MCF 10A (cell line): ENCODE data around the gene CACNG6. TPM values are rescaled to one million over a fixed set of nuclear protein-coding genes. Genes with fewer than 3 reads are reported as not detected.
"Not testable (repeated sequence)": the region's sequence is repeated elsewhere in the genome, so short reads cannot be mapped to it uniquely, and the experiment has no call there.

Experiments
- BruUV-seq: library from RNA; stranded (reverse); fragments of 400-500 nt; replicated peaks from 2 replicates; lab custom pipeline; 2021; lab: Mats Ljungman, UMichigan
- CTCF ChIA-PET: fragments of 300-600 bp; sonication (Branson Sonifier 250); formaldehyde crosslinking; extraction: SDS; loops from one replicate; lab custom pipeline; 2021; ENCODE audit warnings: antibody characterized with exemption, inconsistent platforms; lab: Yijun Ruan, JAX
- POLR2A ChIA-PET: fragments of 300-600, 350-650 bp; sonication (Branson Sonifier 250); formaldehyde crosslinking; extraction: SDS; loops from one replicate; lab custom pipeline; 2020; ENCODE audit warnings: antibody characterized with exemption, inconsistent platforms; lab: Yijun Ruan, JAX
- DNase-seq: peaks from one replicate; pipeline ENCODE4 v3.0.0-alpha.2; 2018; ENCODE audit not compliant: unreplicated experiment
- H3K27ac Mint-ChIP-seq: one replicate; pipeline ENCODE4 v1.8.0; 2022; ENCODE audit warnings: mild to moderate bottlenecking, low read depth, mixed read lengths; ENCODE audit not compliant: unreplicated experiment
- H3K27me3 Mint-ChIP-seq: one replicate; pipeline ENCODE4 v1.8.0; 2022; ENCODE audit warnings: mixed read lengths; ENCODE audit not compliant: insufficient read depth, unreplicated experiment
- H3K36me3 Mint-ChIP-seq: one replicate; pipeline ENCODE4 v1.8.0; 2022; ENCODE audit warnings: mild to moderate bottlenecking, moderate library complexity, mixed read lengths; ENCODE audit not compliant: insufficient read depth, unreplicated experiment
- H3K4me1 Mint-ChIP-seq: one replicate; pipeline ENCODE4 v1.8.0; 2022; ENCODE audit warnings: mixed read lengths; ENCODE audit not compliant: insufficient read depth, unreplicated experiment
- H3K4me3 Mint-ChIP-seq: one replicate; pipeline ENCODE4 v1.8.0; 2022; ENCODE audit warnings: mild to moderate bottlenecking, moderate library complexity, mixed read lengths; ENCODE audit not compliant: unreplicated experiment
- H3K9me3 Mint-ChIP-seq: one replicate; pipeline ENCODE4 v1.8.0; 2022; ENCODE audit warnings: mixed read lengths; ENCODE audit not compliant: unreplicated experiment
- CTCF ChIP-seq: fragments of 200-600 bp; IDR thresholded peaks from one replicate; pipeline ENCODE4 v1.8.0; 2022; ENCODE audit warnings: antibody characterized with exemption, mild to moderate bottlenecking; ENCODE audit not compliant: unreplicated experiment
- intact Hi-C: fragments of 100-400 bp; cut with micrococcal nuclease; formaldehyde crosslinking; loops from 2 replicates; pipeline ENCODE4 v1.14.1; 2022
- total RNA-seq: library from RNA; stranded (reverse); gene quantifications from 2 replicates; pipeline ENCODE4 v1.2.3, GENCODE V29; 2022

The CACNG6 gene
- total RNA-seq, 1 experiment from 2014 or later, result not detected

- Mint-ChIP-seq H3K36me3 (no peaks in the 10 kb centered on the region), H3K27me3 (no peaks in the 10 kb centered on the region), H3K4me3 (no peak overlapping the region), H3K9me3 (no peaks in the 10 kb centered on the region), H3K4me1 (peaks cover 11% of the 10 kb centered on the region), H3K27ac (peak overlapping the region; percentile 23)
- ChIA-PET CTCF (interaction anchor here (0.6 to 2.4 kb wide), 6 partner anchors 10 to 431 kb away, joined by 3 to 22 read pairs (median 4); no protein-coding TSS in a partner anchor), POLR2A (interaction anchor here (0.5 to 1.0 kb wide), 3 partner anchors 26 to 790 kb away, joined by 3 to 5 read pairs (median 3); partner anchors contain the start of gene MYADM)
- DNase-seq, result peak; percentile 94
- TF ChIP-seq CTCF, result no peak
- BruUV-seq, result no TSS peak
- intact Hi-C loops, result no loop called here
These were observed 44.1 kb downstream of the CACNG6 start for GRCh38 chr19:54035215-54036178.

GRCh38 chr19:54036542-54036941 is 45.1 kb downstream of the CACNG6 start:
- DNase-seq, result peak; percentile 41
- H3K4me1 Mint-ChIP-seq, result peaks cover 11% of the 10 kb centered on the region
- H3K27me3 Mint-ChIP-seq, H3K4me3 Mint-ChIP-seq, H3K36me3 Mint-ChIP-seq, H3K9me3 Mint-ChIP-seq, BruUV-seq, intact Hi-C loops: not testable (repeated sequence)
- H3K27ac Mint-ChIP-seq, result peak overlapping the region; percentile 23
- ChIA-PET POLR2A (interaction anchor here (0.8 kb wide), 1 partner anchor 25 kb away, joined by 3 read pairs; no protein-coding TSS in a partner anchor), CTCF (interaction anchor here (2.4 kb wide), 1 partner anchor 228 kb away, joined by 7 read pairs; no protein-coding TSS in a partner anchor)

- Mint-ChIP-seq H3K27ac (no peak overlapping the region), H3K36me3 (no peaks in the 10 kb centered on the region), H3K9me3 (no peaks in the 10 kb centered on the region), H3K27me3 (peaks cover 5% of the 10 kb centered on the region), H3K4me1 (peaks cover 10% of the 10 kb centered on the region), H3K4me3 (no peak overlapping the region)
- CTCF ChIA-PET, result interaction anchor here (0.6 to 1.5 kb wide), 2 partner anchors 17 to 1062 kb away, joined by 3 to 5 read pairs; no protein-coding TSS in a partner anchor
- no peak for DNase-seq
- intact Hi-C loops, result no loop called here
- POLR2A ChIA-PET, result no interaction called here
- no TSS peak for BruUV-seq
- TF ChIP-seq CTCF, result no peak
These were observed 48.6 kb downstream of the CACNG6 start for GRCh38 chr19:54040003-54040402.

- ChIA-PET POLR2A (interaction anchor here (0.8 kb wide), 1 partner anchor 824 kb away, joined by 3 read pairs; no protein-coding TSS in a partner anchor), CTCF (interaction anchor here (0.5 to 3.0 kb wide), 9 partner anchors 11 to 1672 kb away, joined by 3 to 17 read pairs (median 4); no protein-coding TSS in a partner anchor)
- DNase-seq, result no peak
- Mint-ChIP-seq H3K27me3 (peaks cover 24% of the 10 kb centered on the region), H3K9me3 (no peaks in the 10 kb centered on the region), H3K36me3 (no peaks in the 10 kb centered on the region), H3K4me3 (no peak overlapping the region), H3K4me1 (no peaks in the 10 kb centered on the region), H3K27ac (no peak overlapping the region)
- intact Hi-C loops, result no loop called here
- no peak for TF ChIP-seq CTCF
- no TSS peak for BruUV-seq
These were observed 50.7 kb downstream of the CACNG6 start for GRCh38 chr19:54041969-54042606.
